ENCODE measurements around the gene KLK6. TPM values are rescaled to one million over a fixed set of nuclear protein-coding genes. Genes with fewer than 3 reads are reported as not detected.

KLK6 gene
- total RNA-seq, 2 experiments from 2014 or later, result not detected

DNA sequence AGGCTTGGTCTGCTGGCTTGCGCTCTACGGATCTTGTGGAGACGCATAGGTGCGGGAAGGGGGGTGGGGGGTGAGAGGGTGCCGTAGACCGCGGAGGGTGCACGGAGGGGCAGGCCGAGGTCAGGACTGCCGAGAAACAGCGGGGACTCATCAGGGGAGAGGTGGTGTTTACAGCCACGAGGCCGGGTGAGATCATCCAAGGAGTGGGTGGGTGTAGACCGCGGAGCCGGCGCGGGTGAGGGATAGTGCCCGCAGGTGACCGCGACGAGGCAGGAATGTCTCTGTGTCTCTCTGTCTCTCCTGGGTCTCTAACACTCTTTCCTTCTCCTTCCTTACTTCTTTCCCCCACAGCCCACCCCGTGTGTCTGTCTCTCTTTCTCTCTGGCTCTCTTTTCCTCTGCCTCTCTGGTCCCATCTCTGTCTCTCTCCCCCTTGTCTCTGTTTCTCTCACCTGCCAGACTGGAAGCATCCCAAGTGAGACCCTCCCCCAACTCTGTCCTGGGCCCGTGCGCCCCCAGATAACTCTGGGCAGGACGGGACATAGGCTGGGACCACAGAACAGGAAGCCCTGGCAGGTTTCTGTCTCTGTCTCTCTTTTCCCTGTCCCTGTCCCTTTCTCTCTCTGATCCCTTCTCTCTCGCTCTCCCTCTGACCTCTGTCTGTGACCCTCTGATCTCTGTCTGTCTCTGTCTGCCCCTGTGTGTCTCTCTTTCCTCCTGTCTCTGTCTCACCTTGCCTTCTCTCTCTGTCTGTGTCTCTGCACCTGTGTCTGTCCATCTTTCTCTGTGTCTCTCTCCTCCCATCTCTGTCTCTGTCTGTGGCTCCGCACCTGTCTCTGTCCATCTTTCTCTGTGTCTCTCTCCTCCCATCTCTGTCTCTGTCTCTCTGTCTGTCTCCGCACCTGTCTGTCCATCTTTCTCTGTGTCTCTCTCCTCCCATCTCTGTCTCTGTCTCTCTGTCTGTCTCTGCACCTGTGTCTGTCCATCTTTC, 56.4 kb downstream of the KLK6 start:
- ATAC-seq, result peak; percentile 32

DNA sequence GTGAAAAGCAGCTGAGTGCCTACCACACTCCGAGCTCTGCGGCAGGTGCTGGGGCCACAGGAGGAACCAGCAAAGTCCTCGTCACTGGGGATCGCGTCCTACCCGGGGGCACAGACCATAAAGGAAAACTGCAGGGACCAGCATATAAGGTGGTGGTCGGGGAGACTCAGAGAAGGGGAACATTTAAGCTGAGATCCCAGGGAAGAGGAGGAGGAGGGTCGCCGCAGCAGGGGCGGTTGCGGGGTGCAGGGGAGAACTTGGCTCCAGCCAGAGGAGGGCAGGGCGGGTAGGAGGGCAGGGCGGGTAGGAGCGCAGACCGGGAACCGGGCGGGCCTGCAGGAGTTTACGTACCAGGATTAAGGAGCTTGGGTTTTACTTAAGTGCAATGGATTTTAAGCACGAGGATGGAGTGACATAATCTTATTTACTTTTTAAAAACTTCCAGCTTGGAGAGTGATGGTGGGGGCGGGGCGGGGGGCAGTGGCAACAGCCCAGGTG, 57.2 kb downstream of the KLK6 start:
- no peak overlapping the region for H3K27ac Mint-ChIP-seq
- no peaks in the 10 kb centered on the region for H3K36me3 Mint-ChIP-seq (ENCODE audit: low read depth)
- H3K9me3 Mint-ChIP-seq (ENCODE audit: insufficient read depth), result no peaks in the 10 kb centered on the region
- H3K4me1 Mint-ChIP-seq (ENCODE audit: low read depth), result peaks cover 1% of the 10 kb centered on the region
- ATAC-seq (no peak), DNase-seq (no peak)
- CTCF ChIA-PET, result interaction anchor here (0.5 kb wide), 1 partner anchor 611 kb away, joined by 3 read pairs; no protein-coding TSS in a partner anchor
- peaks cover 35% of the 10 kb centered on the region for H3K27me3 Mint-ChIP-seq (ENCODE audit: low read depth)
- POLR2A ChIA-PET, result no interaction called here
- H3K4me3 Mint-ChIP-seq, result no peak overlapping the region

More for the DNA sequence above, 56.4 kb downstream of the KLK6 start:
- Mint-ChIP-seq H3K36me3 (ENCODE audit: low read depth) (no peaks in the 10 kb centered on the region), H3K27ac (no peak overlapping the region), H3K4me3 (no peak overlapping the region), H3K4me1 (ENCODE audit: low read depth) (peaks cover 1% of the 10 kb centered on the region), H3K27me3 (ENCODE audit: low read depth) (peaks cover 30% of the 10 kb centered on the region), H3K9me3 (ENCODE audit: insufficient read depth) (no peaks in the 10 kb centered on the region)
- ChIA-PET CTCF (no interaction called here), POLR2A (no interaction called here)
- no peak for DNase-seq

DNA sequence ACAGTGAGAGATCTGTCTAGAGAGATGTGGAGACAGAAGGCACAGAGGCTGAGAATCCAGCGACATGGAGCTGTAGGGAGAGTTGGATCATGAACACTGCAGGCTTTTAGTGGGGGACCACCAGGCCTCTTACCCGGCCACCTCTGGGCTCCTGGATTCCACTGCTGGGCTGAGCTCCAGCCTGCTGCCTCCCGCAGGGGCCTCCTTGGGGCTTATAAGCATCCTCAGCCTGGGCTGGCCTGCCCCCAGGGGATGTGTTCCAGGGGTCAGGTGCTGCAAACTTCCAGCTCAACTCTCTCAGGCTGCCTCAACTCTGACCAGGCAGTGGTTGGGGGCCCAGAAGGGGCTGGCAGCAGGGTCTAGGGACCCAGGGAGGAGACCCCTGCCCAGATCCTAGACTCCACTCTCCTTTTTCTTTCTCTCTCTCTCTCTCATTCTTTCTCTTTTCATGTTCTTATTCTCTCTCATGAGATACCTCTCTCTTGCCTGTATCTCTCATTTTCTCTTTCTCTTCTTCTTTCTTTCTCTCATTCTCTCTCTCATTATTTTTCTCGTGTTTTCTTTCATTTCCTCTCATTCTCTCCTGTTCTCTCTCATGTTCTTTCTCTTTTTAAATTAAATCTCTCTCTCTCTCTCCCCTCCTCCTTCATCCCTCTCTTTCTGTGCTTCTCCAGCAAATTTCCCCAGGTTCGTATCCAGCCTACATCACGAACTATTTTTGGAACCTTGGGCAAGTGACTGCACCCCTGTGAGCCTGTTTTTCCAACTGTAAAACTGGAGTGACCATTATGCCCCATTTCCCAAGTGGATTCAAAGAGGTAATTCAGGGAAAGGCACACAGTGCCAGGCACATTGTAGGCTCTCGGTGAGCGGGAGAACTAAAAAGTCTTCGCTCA, 57.9 kb downstream of the KLK6 start, which contains the start of gene KLK4:
KLK4 (minus strand) TSS at position 190 of the 896 bp plus-strand sequence. CDS start 657 bp downstream, outside the sequence.
- no peak for DNase-seq
- H3K9me3 Mint-ChIP-seq (ENCODE audit: insufficient read depth), result no peaks in the 10 kb centered on the region
- H3K27ac Mint-ChIP-seq, result no peak within 1 kb of the TSS
- no peaks in the 10 kb centered on the region for H3K36me3 Mint-ChIP-seq (ENCODE audit: low read depth)
- H3K4me3 Mint-ChIP-seq, result no peak within 1 kb of the TSS
- no peak for ATAC-seq
- CTCF ChIA-PET, result interaction anchor here (0.5 kb wide), 1 partner anchor 612 kb away, joined by 3 read pairs; no protein-coding TSS in a partner anchor
- peaks cover 1% of the 10 kb centered on the region for H3K4me1 Mint-ChIP-seq (ENCODE audit: low read depth)
- H3K27me3 Mint-ChIP-seq (ENCODE audit: low read depth), result peaks cover 38% of the 10 kb centered on the region
- POLR2A ChIA-PET, result no interaction called here

DNA sequence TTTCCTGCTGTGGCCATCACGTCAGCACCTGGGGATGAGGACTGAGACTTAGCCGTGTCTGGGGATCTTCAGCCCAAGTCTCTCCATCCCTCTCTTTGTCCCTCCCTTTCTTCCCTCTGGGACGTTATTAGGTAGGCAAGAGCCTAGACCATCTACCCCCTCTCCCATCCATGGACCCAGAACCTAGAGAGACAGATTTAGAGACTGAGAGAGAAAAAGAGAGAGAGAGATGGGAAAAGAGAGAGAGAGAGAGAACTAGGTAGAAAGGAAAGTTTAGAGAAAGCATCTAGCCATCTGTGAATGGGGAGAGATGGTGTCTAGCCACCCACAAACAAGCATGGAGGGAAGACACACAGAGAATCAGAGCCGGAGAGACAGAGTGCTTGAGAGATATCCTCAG, 58.7 kb downstream of the KLK6 start:
- POLR2A ChIA-PET, result no interaction called here
- ATAC-seq, result no peak
- H3K4me1 Mint-ChIP-seq (ENCODE audit: low read depth), result peaks cover 1% of the 10 kb centered on the region

DNA sequence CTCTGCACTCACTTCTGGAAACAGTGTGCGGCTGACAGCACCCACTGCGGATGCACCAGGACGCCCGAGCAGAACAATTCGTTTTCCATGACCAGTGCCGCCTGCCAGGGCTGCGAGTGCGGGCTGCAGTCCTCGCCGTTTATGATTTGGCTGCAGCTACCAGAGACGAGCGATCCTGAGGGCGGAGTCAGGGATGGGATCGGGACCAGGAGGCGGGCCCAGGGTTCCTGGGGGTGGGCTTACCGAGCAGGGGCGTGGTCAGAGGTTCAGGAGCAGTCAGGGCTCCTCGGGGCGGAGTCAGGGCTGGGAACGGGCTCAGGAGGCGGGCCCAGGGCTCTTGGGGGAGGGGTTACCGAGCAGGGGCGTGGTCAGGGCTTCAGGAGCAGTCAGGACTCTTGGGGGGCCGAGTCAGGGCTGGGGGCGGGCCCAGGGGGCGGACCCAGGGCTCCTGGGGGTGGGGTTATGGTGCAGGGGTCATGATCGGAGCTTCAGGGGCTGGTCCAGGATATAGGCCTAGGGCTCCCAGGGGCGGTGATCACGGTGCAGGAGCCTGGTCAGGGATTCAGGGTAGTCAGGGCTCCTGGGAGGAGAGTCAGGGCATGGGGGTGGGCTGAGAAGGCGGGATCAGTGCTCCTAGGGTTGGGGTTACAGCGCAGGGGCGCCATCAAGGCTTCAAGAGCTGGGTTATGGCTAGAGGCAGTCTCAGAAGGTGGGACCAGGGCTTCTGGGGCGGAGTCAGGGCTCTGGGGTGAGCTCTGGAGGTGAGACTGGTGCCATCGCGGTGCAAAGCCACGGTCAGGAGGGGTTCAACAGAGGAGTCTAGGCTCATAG, 59.9 kb downstream of the KLK6 start:
- Mint-ChIP-seq H3K27me3 (ENCODE audit: low read depth) (peaks cover 41% of the 10 kb centered on the region), H3K4me3 (no peak overlapping the region), H3K4me1 (ENCODE audit: low read depth) (peaks cover 1% of the 10 kb centered on the region), H3K9me3 (ENCODE audit: insufficient read depth) (no peaks in the 10 kb centered on the region), H3K27ac (no peak overlapping the region), H3K36me3 (ENCODE audit: low read depth) (no peaks in the 10 kb centered on the region)
- ATAC-seq (peak; percentile 62), DNase-seq (peak; percentile 43)
- ChIA-PET CTCF (interaction anchor here (2.1 kb wide), 1 partner anchor 13 kb away, joined by 7 read pairs; no protein-coding TSS in a partner anchor), POLR2A (interaction anchor here (0.9 kb wide), 1 partner anchor 106 kb away, joined by 3 read pairs; no protein-coding TSS in a partner anchor)

More for the DNA sequence above, 58.7 kb downstream of the KLK6 start:
- Mint-ChIP-seq H3K4me3 (no peak overlapping the region), H3K9me3 (ENCODE audit: insufficient read depth) (no peaks in the 10 kb centered on the region), H3K27ac (no peak overlapping the region), H3K27me3 (ENCODE audit: low read depth) (peaks cover 41% of the 10 kb centered on the region), H3K36me3 (ENCODE audit: low read depth) (no peaks in the 10 kb centered on the region)
- DNase-seq, result no peak
- CTCF ChIA-PET, result no interaction called here

Other genes with a start within 250 kb of the KLK6 start
- not detected for gene SHANK1, start 249.8 kb downstream of the KLK6 start, total RNA-seq
- 1 to 10 TPM; 1.4 to 2.3 TPM for gene CLEC11A, start 246.2 kb downstream of the KLK6 start, total RNA-seq
- not detected for gene GPR32, start 199.1 kb downstream of the KLK6 start, total RNA-seq
- not detected for gene ACP4, start 179.2 kb downstream of the KLK6 start, total RNA-seq
- under 1 TPM; 0.45 to 0.47 TPM for gene KLK1, start 145.8 kb downstream of the KLK6 start, total RNA-seq
- not detected for gene KLK15, start 136.0 kb downstream of the KLK6 start, total RNA-seq
- not detected for gene KLK3, start 114.7 kb downstream of the KLK6 start, total RNA-seq
- gene KLK2, start 96.2 kb downstream of the KLK6 start, total RNA-seq, result not detected
- gene KLK4, start 58.2 kb downstream of the KLK6 start, total RNA-seq, result not detected
- not detected for gene KLK5, start 16.6 kb downstream of the KLK6 start, total RNA-seq
- not detected for gene KLK7, start 14.3 kb upstream of the KLK6 start, total RNA-seq
- not detected for gene KLK8, start 32.0 kb upstream of the KLK6 start, total RNA-seq
- not detected for gene KLK10, start 50.1 kb upstream of the KLK6 start, total RNA-seq
- gene KLK11, start 57.0 kb upstream of the KLK6 start, total RNA-seq, result not detected
- not detected for gene KLK12, start 65.4 kb upstream of the KLK6 start, total RNA-seq
- not detected for gene KLK13, start 95.5 kb upstream of the KLK6 start, total RNA-seq
- gene KLK14, start 113.3 kb upstream of the KLK6 start, total RNA-seq, result under 1 TPM in 1 of 2 experiments, not detected in 1; 0.57 TPM
- 1 to 10 TPM; 8.7 to 10.0 TPM for gene CTU1, start 138.8 kb upstream of the KLK6 start, total RNA-seq
- under 1 TPM; 0.58 to 0.60 TPM for gene SIGLEC9, start 155.3 kb upstream of the KLK6 start, total RNA-seq
- gene SIGLEC7, start 172.7 kb upstream of the KLK6 start, total RNA-seq, result not detected